DOHH2 (cell line): ENCODE data around the gene CNKSR3.

ENCODE experiments used
- EZH2phosphoT487 ChIP-seq: fragments of 200-600 bp; sonication (generic); IDR thresholded peaks from 2 replicates; pipeline ENCODE4 v1.6.1; 2017; ENCODE audit warnings: borderline replicate concordance, mild to moderate bottlenecking, antibody characterized with exemption, low read length, moderate library complexity, mixed read lengths
- TF ChIP-seq, protein P1 (sequence below): fragments of 200-600 bp; sonication (generic); IDR thresholded peaks from one replicate; pipeline ENCODE4 v1.5.1; 2014; ENCODE audit warnings: antibody characterized with exemption, mild to moderate bottlenecking, low read depth, low read length; ENCODE audit not compliant: poor library complexity, severe bottlenecking

DNA sequence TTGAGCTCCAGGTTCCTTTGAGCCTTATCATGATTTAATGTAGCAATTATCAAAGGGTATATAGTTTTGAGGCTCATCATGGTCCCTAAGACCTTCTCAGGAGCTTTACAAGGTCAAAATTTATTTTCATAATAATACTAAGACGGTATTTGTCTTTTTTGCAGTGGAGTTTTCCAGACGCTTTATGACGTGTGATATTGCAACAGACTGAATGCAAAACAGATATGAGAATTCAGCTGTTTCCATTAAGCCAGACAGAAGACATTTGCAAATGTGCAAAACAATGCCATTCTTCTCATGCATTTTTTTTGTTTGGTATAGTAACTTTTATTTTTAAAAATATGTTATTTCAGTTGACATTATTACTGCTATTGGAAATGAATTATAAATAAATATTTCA, 24.7 kb upstream of the CNKSR3 start:
- TF ChIP-seq, protein P1, sequence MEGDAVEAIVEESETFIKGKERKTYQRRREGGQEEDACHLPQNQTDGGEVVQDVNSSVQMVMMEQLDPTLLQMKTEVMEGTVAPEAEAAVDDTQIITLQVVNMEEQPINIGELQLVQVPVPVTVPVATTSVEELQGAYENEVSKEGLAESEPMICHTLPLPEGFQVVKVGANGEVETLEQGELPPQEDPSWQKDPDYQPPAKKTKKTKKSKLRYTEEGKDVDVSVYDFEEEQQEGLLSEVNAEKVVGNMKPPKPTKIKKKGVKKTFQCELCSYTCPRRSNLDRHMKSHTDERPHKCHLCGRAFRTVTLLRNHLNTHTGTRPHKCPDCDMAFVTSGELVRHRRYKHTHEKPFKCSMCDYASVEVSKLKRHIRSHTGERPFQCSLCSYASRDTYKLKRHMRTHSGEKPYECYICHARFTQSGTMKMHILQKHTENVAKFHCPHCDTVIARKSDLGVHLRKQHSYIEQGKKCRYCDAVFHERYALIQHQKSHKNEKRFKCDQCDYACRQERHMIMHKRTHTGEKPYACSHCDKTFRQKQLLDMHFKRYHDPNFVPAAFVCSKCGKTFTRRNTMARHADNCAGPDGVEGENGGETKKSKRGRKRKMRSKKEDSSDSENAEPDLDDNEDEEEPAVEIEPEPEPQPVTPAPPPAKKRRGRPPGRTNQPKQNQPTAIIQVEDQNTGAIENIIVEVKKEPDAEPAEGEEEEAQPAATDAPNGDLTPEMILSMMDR: no peak
- no peak for TF ChIP-seq EZH2phosphoT487
